Gastroesophageal sphincter (tissue), 4 donors: ENCODE measurements around the gene PKD2L2. TPM values are rescaled to one million over a fixed set of nuclear protein-coding genes. Genes with fewer than 3 reads are reported as not detected.
A peak's percentile ranks its signal among the peaks of the same experiment; 100 is the strongest.

ENCODE experiments used
- ATAC-seq: fragments of 150-250 bp; one replicate; pipeline ENCODE4 v1.9.1; 2016; ENCODE audit warnings: mild to moderate bottlenecking, moderate library complexity
- H3K27ac ChIP-seq, 4 donors: fragments of 200-600 bp; sonication (generic) in 3 of 4; 1 replicate in 3 of 4; 2 replicates in 1 of 4; pipeline ENCODE4 v1.5.1; 2016 to 2019
- H3K27me3 ChIP-seq: fragments of 200-600 bp; sonication (generic); one replicate; pipeline ENCODE4 v1.5.1; 2019
- H3K36me3 ChIP-seq, 2 donors: fragments of 200-600 bp; sonication (generic); one replicate each; pipeline ENCODE4 v1.5.1; 2019; ENCODE audit warnings: control low read depth in 1 of 2
- H3K4me1 ChIP-seq, 3 donors: fragments of 200-600 bp; sonication (generic); 1 replicate in 2 of 3; 2 replicates in 1 of 3; pipeline ENCODE4 v1.5.1; 2016 to 2019; ENCODE audit warnings: control low read depth in 2 of 3
- H3K4me3 ChIP-seq, 2 donors: fragments of 200-600 bp; sonication (generic); one replicate each; pipeline ENCODE4 v1.5.1; 2019; ENCODE audit warnings: mild to moderate bottlenecking in 1 of 2, moderate library complexity in 1 of 2
- H3K9me3 ChIP-seq, 3 donors: fragments of 200-600 bp; sonication (generic); one replicate each; pipeline ENCODE4 v1.5.1; 2017 to 2019; ENCODE audit warnings: control low read depth in 2 of 3
- EP300 ChIP-seq: sonication (generic); formaldehyde crosslinking; IDR thresholded peaks from one replicate; pipeline ENCODE4 v1.6.1; 2017; ENCODE audit warnings: antibody characterized with exemption, mild to moderate bottlenecking
- POLR2A ChIP-seq, 2 donors: fragments of 450-650 bp; IDR thresholded peaks; one replicate each; pipeline ENCODE4 v1.6.1; 2017; ENCODE audit warnings: antibody characterized with exemption in 2 of 2, mild to moderate bottlenecking in 2 of 2, moderate library complexity in 1 of 2
- POLR2AphosphoS5 ChIP-seq: sonication (generic); formaldehyde crosslinking; IDR thresholded peaks from one replicate; pipeline ENCODE4 v1.6.1; 2017; ENCODE audit warnings: antibody characterized with exemption
- WGBS, 2 donors: methylation state at CpG; one replicate each; pipeline ENCODE4 v1.1.5; 2018; ENCODE audit warnings: low coverage in 1 of 2; 5-methylcytosine and 5-hydroxymethylcytosine counted together
- total RNA-seq, 4 donors: library from RNA; depleted of rRNA; stranded (reverse); fragments of >200 nt; gene quantifications; one replicate each; pipeline ENCODE4 v1.1.0, GENCODE V29; 2016
- TF ChIP-seq, protein P1 (sequence below), 4 experiments: fragments of 200-600 bp in 2 of 4; fragments of 450-650 bp in 2 of 4; sonication (generic) in 1 of 4; IDR thresholded peaks; one replicate each; pipeline ENCODE4 v1.5.1; 2017 to 2019; ENCODE audit warnings: antibody characterized with exemption in 4 of 4, mild to moderate bottlenecking in 2 of 4, moderate library complexity in 2 of 4

PKD2L2 gene
- total RNA-seq, 4 donors from 2014 or later = 0.15 TPM; not detected in 3

DNA sequence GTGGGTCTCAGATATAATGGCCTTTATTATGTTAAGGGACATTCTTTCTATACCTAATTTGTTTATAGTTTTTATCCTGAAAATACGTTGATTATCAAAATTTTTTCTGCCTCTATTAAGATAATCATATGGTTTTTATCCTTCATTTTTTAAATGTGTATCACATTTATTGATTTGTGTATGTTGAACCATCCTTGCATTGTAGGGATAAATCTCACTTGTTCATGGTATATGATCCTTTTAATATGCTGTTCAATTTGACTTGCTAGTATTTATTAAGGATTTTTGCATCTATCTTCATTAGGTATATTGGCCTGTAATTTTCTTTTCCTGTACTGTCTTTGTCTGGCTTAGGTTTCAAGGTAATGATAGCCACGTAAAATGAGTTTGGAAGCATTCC lies 25.5 kb downstream of the PKD2L2 start:
- TF ChIP-seq, protein P1, sequence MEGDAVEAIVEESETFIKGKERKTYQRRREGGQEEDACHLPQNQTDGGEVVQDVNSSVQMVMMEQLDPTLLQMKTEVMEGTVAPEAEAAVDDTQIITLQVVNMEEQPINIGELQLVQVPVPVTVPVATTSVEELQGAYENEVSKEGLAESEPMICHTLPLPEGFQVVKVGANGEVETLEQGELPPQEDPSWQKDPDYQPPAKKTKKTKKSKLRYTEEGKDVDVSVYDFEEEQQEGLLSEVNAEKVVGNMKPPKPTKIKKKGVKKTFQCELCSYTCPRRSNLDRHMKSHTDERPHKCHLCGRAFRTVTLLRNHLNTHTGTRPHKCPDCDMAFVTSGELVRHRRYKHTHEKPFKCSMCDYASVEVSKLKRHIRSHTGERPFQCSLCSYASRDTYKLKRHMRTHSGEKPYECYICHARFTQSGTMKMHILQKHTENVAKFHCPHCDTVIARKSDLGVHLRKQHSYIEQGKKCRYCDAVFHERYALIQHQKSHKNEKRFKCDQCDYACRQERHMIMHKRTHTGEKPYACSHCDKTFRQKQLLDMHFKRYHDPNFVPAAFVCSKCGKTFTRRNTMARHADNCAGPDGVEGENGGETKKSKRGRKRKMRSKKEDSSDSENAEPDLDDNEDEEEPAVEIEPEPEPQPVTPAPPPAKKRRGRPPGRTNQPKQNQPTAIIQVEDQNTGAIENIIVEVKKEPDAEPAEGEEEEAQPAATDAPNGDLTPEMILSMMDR (IDR thresholded peaks at IDR 0.05) = no peak
- TF ChIP-seq POLR2A (IDR thresholded peaks at IDR 0.05) (no peak), EP300 (no peak), POLR2AphosphoS5 (no peak)
- Histone ChIP-seq H3K4me1 (no peaks in the 10 kb centered on the region), H3K9me3 (peaks cover 0 to 12% (median 0%) of the 10 kb centered on the region in 3 donors), H3K36me3 (no peaks in the 10 kb centered on the region), H3K27me3 (no peaks in the 10 kb centered on the region), H3K4me3 (no peak overlapping the region), H3K27ac (no peak overlapping the region)
- no peak for ATAC-seq
- 79 to 94% methylated on average over 2 of the region's 2 CpGs for WGBS, 2 donors

DNA sequence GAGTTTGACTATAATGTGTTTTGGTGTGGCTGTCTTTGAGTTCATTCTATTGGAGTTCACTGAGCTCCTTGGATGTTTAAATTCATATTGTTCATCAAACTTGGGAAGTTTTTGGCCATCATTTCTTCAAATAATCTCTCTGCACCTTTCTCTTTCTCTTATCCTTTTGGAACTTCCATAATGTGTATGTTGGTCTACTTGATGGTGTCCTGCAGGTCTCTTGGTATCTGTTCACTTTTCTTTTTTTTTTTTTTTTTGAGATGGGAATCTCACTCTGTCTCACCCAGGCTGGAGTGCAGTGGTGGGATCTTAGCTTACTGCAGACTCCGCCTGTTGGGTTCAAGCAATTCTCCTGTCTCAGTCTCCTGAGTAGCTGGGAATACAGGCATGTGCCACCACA lies 27.7 kb downstream of the PKD2L2 start:
- Histone ChIP-seq H3K27ac (no peak overlapping the region), H3K27me3 (no peaks in the 10 kb centered on the region), H3K4me3 (no peak overlapping the region), H3K36me3 (no peaks in the 10 kb centered on the region), H3K4me1 (no peaks in the 10 kb centered on the region), H3K9me3 (peaks cover 0 to 12% (median 0%) of the 10 kb centered on the region in 3 donors)
- no peak for ATAC-seq
- TF ChIP-seq EP300 (no peak), POLR2AphosphoS5 (no peak), POLR2A (IDR thresholded peaks at IDR 0.05) (no peak)
- TF ChIP-seq, protein P1 (IDR thresholded peaks at IDR 0.05) = no peak
- 100% methylated on average over 1 of the region's 1 CpG; no CpG with 5 or more reads in 1 of the 2 donors for WGBS, 2 donors

DNA sequence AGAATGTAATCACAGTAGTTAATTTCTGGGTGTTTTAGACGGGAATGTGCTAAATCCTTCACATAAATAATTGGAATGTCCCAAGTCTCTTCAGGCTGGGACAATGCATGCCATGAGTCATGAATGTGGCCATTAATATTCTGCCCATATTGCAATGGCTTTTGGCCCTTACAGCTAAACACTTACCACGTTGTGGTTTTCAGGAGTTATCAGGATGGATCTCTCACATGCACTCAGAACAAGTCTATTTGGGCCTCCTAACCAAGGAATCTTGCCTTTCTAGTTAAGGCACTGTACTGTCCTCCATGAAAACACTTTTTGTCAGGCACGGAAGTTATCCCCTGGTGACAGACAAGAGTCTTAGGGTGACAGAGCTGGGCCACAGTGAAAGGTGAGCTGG lies 32.7 kb downstream of the PKD2L2 start:
- Histone ChIP-seq H3K27ac (no peak overlapping the region), H3K4me1 (peaks cover 0 to 9% (median 2%) of the 10 kb centered on the region in 3 donors), H3K9me3 (no peaks in the 10 kb centered on the region), H3K4me3 (no peak overlapping the region), H3K36me3 (peaks cover 0 to 4% of the 10 kb centered on the region in 2 donors), H3K27me3 (no peaks in the 10 kb centered on the region)
- WGBS, 2 donors = 41 to 55% methylated on average over 2 to 3 of the region's 3 CpGs
- no peak for TF ChIP-seq POLR2A (IDR thresholded peaks at IDR 0.05)
- no peak for TF ChIP-seq EP300
- TF ChIP-seq, protein P1 (IDR thresholded peaks at IDR 0.05) = no peak
- no peak for TF ChIP-seq POLR2AphosphoS5
- no peak for ATAC-seq

DNA sequence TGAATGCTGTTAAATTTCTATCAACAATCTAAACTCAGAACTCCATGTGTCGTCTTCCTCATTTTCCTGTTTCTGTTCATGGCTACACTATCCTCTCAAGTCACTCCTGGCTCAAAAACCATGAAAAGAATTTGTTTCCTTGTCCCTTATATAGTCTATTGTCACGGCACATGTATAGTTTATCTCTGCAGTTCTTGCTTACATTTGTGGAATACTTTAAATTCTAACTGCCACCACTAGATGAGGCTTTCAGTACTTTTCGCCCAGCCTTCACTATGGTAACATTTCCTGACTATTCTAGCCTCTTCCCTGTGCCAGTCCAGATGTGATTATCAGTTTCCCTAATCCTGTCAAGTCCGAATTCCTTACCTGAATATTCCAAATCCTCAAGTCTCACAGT lies 34.6 kb downstream of the PKD2L2 start:
- peaks cover 0 to 16% of the 10 kb centered on the region in 2 donors for H3K36me3 ChIP-seq
- no peak overlapping the region for H3K4me3 ChIP-seq
- no peaks in the 10 kb centered on the region for H3K27me3 ChIP-seq
- peaks cover 0 to 9% (median 2%) of the 10 kb centered on the region in 3 donors for H3K4me1 ChIP-seq
- peak overlapping the region in 3 of 4 donors; percentile 16 to 49 (median 26) for H3K27ac ChIP-seq
- WGBS, 2 donors = 14 to 20% methylated on average over 4 of the region's 4 CpGs
- TF ChIP-seq, protein P1 (IDR thresholded peaks at IDR 0.05) = peak in 2 of 4 experiments; percentile 45 to 55
- no peak for TF ChIP-seq POLR2A (IDR thresholded peaks at IDR 0.05)
- ATAC-seq = peak; percentile 48
- H3K9me3 ChIP-seq = no peaks in the 10 kb centered on the region

DNA sequence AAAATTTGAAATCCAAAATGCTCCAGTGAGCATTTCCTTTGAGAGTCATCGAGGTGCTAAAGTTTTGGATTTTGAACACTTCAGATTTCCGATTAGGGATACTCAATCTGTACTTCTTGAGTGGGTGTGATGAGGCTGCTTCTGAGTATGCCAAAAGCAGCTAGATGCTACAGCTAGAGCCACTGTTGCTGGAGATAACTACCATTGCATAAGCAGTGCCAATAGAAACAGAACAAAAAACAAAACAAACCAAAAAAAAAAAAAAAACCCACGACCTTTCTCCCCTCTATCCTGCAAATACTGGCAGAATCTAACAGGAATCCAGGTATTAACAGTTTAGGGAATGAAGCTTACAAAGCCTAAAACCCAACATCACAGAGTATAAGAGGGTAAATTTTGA lies 43.5 kb downstream of the PKD2L2 start:
- Histone ChIP-seq H3K27ac (peak overlapping the region; percentile 29 to 59 (median 37)), H3K36me3 (peaks cover 0 to 25% of the 10 kb centered on the region in 2 donors), H3K4me1 (peaks cover 12 to 19% (median 15%) of the 10 kb centered on the region in 3 donors), H3K4me3 (no peak overlapping the region), H3K27me3 (no peaks in the 10 kb centered on the region), H3K9me3 (no peaks in the 10 kb centered on the region)
- WGBS, 2 donors = 40 to 53% methylated on average over 1 to 3 of the region's 3 CpGs
- ATAC-seq = no peak
- no peak for TF ChIP-seq POLR2A (IDR thresholded peaks at IDR 0.05)
- TF ChIP-seq, protein P1 (IDR thresholded peaks at IDR 0.05) = no peak
- TF ChIP-seq POLR2AphosphoS5 = no peak
- TF ChIP-seq EP300 = no peak
